HG02642 (cell line): ENCODE data around the gene ESRRB.

Experiments used
- ATAC-seq: cut with Tn5 transposase; IDR thresholded peaks from one replicate; pipeline ENCODE4 v1.9.1; 2021; ENCODE audit warnings: mild to moderate bottlenecking; ENCODE audit not compliant: unreplicated experiment, poor library complexity

ESRRB gene

GRCh38 chr14:76439237-76439775 is 63.4 kb downstream of the ESRRB start:
- no peak for ATAC-seq

GRCh38 chr14:76446486-76446885 is 70.5 kb downstream of the ESRRB start:
- no peak for ATAC-seq

- ATAC-seq = no peak
Measured at GRCh38 chr14:76446921-76447320, 71.0 kb downstream of the ESRRB start.

DNA sequence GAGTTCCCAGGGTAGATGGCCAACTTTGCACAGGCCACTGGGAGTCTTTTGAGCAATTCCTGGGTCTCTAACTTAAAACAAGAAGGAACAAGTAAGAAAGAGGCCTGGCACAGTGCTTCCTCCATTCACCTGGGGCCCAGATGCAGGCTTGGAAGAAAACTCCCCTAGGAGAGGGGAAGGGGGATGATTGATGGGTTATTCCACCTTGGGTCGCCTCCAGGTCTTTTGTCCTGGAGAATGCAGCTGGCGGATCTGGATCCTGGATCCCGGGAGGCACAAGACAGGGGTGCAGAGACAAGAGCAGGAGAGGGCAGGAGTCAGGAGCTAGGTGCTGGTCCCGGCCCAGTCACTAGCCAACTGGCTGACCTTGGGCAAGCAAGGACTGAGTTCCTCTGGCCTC is 74.5 kb downstream of the ESRRB start:
- no peak for ATAC-seq

DNA sequence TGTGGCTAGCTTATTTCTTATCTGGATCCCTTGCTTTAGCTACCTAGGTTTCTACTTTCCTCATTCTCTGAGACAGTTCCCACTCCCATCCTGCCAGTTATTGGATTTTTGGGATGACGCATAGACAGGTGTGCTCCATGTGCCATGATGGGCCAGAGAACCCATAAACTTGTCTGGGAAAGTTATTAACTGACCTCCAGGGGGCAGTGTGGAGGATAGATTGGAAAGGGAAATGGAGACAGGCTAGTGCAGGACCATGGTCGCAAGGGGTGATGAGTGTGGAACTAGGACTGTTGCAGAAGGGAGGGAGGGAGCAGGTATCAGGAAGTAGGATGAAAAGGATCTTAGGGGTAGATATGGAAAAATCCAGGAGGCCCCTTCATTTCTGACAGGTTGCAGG is 80.3 kb downstream of the ESRRB start:
- no peak for ATAC-seq

DNA sequence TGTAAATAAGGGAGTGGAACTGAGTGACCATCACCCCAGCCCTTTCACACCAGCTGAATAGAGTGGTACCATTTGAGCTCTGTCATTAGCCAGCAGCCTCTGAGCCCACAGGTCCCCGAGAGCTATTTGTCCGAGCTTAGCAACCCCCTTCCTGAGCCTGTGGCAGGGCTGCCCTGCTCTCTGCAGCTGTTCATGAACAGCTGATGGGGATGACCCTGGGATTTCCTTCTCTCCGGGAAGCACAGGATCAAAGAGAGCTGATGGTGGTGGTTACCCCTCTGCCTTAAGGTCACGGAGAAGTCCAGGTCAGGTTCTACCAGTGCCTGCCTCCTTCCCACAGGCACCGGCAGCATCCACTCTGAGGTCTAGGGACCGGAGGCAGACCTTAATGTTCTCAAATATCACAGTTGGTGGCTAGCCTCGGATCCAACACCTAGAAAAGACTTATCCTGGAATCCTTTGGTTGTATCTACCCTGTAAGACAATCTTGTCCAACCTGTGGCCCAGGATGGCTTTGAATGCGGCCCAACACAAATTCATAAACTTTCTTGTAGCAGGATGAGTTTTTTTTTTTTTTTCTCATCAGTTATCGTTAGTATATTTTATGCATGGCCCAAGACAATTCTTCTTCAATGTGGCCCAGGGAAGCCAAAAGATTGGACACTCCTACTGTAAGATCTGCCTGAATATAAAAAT is 81.1 kb downstream of the ESRRB start:
- no peak for ATAC-seq

GRCh38 chr14:76457841-76458240 is 81.9 kb downstream of the ESRRB start:
- no peak for ATAC-seq

- ATAC-seq = no peak
Measured at GRCh38 chr14:76461886-76462285, 85.9 kb downstream of the ESRRB start.

GRCh38 chr14:76462330-76462729 is 86.4 kb downstream of the ESRRB start:
- no peak for ATAC-seq

DNA sequence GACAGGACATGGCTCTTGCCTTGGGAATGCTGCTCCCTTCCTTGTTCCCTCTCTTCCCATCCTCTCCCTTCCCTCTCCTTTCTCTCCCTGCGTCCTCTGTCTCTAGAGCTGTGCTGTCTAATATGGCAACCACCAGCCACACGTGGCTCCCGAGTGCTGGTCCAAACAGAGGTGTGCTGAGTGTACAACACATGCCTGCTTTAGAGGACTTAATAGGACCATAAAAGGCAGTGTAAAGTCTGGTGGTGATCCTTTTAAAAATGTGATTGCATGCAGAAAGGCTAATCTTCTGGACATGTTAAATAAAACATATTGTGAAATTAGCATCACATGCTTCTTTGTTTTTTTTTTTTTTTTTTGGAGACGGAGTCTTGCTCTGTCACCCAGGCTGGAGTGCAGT is 87.2 kb downstream of the ESRRB start:
- ATAC-seq = no peak

DNA sequence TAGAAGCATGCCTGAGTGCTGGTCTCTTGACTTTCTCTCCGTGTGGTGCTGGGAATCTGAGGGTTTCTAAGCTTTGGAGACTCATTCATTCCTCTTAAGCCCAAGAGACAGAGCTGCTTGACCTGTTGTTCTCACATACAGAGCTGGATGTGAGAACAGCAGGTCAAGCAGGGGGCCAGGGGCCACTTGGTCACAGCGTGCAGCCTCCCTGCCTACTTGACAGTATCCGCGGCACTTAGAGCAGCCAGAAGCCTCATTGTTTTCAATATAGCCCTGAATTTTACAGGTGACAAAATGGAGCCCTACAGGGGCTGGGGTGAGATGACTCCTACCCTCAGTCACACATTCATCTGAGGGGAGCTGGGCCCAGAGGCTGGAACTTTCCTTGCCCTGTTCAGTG is 88.9 kb downstream of the ESRRB start:
- no peak for ATAC-seq

DNA sequence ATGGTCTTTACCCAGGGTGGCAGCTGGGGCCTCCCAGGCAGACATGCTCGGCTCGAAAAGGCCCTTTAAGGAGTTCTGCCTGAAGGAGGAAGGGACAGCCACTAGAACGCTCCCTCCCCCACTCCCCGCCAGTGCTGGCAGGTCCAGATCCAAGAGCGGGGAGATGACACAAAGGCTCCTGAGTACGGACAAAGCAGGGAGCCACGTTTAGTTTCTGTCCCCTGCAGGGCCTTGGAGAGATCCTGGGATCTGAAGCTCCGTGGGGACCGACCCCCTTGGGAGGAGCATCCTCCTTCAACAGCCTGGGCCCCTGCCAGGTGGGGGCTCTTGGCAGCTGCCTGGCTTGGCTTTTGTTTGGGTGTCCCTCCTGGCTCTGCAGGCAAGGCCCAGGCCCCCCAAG is 89.7 kb downstream of the ESRRB start:
- ATAC-seq = no peak

DNA sequence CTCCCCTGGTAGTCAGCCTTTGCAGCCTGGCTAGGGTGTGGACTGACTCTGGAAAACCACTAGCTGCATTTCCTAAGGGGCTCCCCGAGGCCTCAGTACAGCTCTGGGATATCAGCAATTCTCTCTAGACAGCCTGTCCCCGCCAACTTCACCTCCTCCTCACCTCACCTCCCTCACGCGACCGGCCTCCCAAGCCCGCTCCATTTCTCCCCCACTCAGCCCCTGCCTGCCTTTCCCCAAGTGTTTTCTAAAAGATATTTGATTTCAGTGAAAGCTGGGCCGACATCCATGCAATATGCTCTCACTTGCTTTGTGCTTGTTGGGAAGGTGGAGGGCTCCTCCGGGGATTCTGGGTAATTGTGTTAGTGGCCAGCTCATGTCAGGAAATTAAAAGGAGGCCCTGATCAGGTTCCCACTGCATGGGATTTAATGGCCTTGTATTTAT is 91.8 kb downstream of the ESRRB start:
- no peak for ATAC-seq

GRCh38 chr14:76472199-76472723 is 96.3 kb downstream of the ESRRB start:
- ATAC-seq = no peak

GRCh38 chr14:76473481-76474263 is 97.7 kb downstream of the ESRRB start:
- ATAC-seq = no peak

DNA sequence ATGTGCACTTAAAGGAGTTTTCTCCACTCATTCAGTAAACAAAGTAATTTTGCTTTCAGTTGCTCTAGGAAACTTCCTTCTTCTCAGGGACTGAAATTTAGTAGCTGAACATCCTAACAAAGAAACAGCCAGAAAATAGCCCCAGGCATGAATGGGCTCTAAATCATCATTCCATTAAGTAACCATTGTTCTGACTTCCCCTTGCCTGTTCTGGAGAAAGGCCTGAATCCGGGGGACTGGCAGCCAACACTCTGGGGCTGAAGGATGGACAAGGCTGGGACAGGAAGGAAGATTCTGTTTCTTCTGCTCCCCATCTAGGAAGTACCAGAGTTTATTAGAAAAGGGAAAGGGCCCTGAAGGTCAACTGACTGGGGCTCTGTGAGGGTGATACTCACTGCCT is 104.5 kb downstream of the ESRRB start:
- ATAC-seq = no peak

DNA sequence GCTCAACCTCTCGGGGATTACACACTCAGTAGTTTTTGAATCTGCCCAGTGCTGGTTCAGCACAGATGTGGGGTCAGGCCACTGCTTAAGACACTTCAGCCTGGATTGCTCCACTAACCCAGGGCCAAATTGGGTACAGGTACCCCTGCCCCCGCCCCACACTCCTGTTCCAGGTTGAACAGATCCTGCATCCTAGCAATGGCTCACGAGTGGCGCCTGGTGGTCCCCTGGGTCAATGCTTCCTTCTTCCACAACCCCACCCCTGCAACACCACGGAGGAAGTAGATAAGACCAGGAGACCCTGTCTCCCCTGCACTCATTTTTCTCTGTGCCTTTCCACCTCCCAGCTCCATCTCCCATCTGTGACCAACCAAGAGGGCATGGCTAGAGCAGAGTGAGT is 108.4 kb downstream of the ESRRB start:
- no peak for ATAC-seq

GRCh38 chr14:76486251-76486743 is 110.4 kb downstream of the ESRRB start:
- no peak for ATAC-seq

DNA sequence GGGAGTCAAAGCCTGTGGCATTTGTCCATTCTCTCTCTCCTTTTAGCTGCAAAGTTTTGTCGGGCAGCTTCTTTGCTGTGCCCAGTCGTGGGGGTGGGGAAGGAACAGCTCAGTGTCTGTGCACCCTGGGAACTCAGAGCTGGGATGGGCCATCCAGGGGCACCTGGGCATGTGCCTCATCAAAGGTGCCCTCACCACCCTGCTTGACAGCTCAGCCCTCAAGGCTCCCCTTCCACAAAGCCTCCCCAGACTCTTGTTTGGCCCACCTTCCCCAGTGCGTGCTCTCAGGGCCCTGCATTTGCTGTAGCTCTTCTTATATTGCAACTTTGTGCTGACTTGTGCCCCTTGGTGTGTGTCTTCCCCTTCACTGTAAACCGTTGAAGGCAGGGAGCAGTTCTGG is 112.6 kb downstream of the ESRRB start:
- ATAC-seq = no peak

GRCh38 chr14:76489667-76490066 is 113.7 kb downstream of the ESRRB start:
- no peak for ATAC-seq

GRCh38 chr14:76490111-76490510 is 114.2 kb downstream of the ESRRB start:
- ATAC-seq = no peak
